ENCODE measurements around the gene GDPD4.

The GDPD4 gene

DNA sequence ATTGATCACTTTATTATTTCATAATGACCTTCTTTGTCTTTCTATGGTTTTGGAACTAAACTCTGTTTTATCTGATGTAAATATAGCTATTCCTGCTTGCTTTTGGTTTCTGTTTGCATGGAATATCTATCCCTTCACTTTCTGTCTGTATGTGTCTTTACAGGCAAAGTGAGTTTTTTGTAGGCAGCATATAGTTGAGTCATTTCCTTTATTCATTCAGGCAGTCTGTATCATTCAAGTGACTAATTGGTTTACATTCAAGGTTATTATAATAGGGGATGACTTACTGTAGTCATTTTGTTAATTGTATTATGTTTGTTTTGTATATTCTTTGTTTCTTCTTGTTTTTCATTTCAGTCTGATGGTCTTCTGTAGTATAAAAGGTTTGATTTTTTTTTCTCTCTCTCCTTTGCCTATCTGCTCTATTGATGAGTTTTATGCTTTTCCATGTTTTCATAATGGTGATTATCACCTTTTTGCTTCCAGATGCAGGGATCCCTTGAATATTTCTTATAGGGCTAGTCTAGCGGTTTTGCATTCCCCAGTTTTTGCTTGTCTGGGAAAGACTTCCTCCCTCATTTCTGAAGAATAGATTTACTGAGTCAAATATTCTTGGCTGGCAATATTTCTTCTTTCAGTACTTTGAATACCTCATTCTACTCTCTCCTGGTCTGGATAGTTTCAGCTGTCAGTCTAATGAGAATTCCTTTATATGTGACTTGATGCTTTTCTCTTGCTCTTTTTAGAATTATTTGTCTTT is 50.4 kb downstream of the GDPD4 start:
- Histone ChIP-seq H3K4me3 (ENCODE audit: low read depth in 1 of 2, low read length in 2 of 2) (no peak overlapping the region), H3K27ac (ENCODE audit: low read depth, low read length) (no peak overlapping the region), H3K4me1 (ENCODE audit: control insufficient read depth in 1 of 2, insufficient read depth in 2 of 2, low read length in 2 of 2) (peaks cover 17% of the 10 kb centered on the region in 2 donors), H3K9me3 (ENCODE audit: control insufficient read depth in 1 of 2, low read length in 2 of 2) (peaks cover 3 to 9% of the 10 kb centered on the region in 2 donors), H3K27me3 (ENCODE audit: control insufficient read depth in 1 of 2, insufficient read depth in 2 of 2, low read length in 2 of 2) (no peaks in the 10 kb centered on the region), H3K9ac (ENCODE audit: low read depth in 1 of 2, low read length in 2 of 2) (no peak overlapping the region), H3K36me3 (ENCODE audit: control insufficient read depth in 1 of 2, insufficient read depth in 2 of 2, low read length in 2 of 2) (no peaks in the 10 kb centered on the region)

DNA sequence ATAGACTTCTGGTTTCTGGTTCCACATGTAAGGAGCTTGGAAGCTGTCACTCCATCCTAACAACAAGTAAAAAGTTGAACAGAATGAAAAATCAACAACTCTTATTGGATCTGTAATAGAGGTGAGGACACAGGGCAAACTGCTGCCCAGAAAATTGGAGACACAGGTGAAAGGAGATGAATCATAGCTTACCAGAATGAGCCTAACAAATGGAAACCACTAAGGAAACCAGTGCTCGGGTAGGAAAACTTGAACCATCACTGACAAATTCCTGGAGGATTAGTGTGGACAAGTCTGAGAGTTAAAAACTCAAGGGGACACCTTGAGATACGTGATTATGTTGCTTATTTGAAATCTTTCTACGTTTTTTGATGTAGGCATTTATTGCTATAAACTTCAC is 52.1 kb downstream of the GDPD4 start:
- Histone ChIP-seq H3K9me3 (ENCODE audit: control insufficient read depth in 1 of 2, low read length in 2 of 2) (peaks cover 3 to 9% of the 10 kb centered on the region in 2 donors), H3K4me1 (ENCODE audit: control insufficient read depth in 1 of 2, insufficient read depth in 2 of 2, low read length in 2 of 2) (peaks cover 17% of the 10 kb centered on the region in 2 donors), H3K36me3 (ENCODE audit: control insufficient read depth in 1 of 2, insufficient read depth in 2 of 2, low read length in 2 of 2) (no peaks in the 10 kb centered on the region), H3K4me3 (ENCODE audit: low read depth in 1 of 2, low read length in 2 of 2) (no peak overlapping the region), H3K27ac (ENCODE audit: low read depth, low read length) (no peak overlapping the region), H3K9ac (ENCODE audit: low read depth in 1 of 2, low read length in 2 of 2) (no peak overlapping the region), H3K27me3 (ENCODE audit: control insufficient read depth in 1 of 2, insufficient read depth in 2 of 2, low read length in 2 of 2) (no peaks in the 10 kb centered on the region)

DNA sequence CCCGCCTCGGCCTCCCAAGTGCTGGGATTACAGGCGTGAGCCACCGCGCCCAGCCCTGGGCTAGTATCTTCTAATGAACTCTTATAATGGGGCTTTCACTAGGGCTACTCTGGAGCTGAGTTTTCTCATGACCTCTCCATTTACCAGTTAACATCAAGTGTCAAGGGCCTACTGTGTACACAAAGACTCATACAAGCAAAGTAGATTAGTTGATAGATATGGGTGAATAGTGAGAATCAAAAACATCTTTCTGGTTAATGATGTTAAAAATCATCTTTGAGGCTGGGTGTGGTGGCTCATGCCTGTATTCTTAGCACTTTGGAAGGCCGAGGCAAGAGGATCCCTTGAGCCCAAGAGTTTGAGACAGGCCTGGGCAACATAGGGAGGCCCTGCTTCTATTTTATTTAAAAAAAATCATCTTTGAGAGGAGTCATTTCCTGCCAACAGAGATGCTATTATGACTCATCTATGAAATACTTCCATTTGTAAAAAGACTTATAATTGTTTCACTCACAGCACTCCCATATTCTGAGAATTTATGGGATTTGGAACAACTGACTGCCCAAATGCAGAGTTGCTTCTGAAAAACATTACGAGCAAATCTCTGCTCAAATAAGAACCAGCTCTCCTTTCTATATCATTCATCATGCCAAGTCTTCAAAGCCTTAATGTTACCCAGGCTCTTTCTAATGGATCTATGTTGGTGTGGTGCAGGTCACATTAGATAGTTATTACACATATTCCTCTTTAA is 57.0 kb downstream of the GDPD4 start:
- H3K9ac ChIP-seq (ENCODE audit: low read depth in 1 of 2, low read length in 2 of 2) = no peak overlapping the region
- H3K27ac ChIP-seq (ENCODE audit: low read depth, low read length) = no peak overlapping the region
- H3K4me3 ChIP-seq (ENCODE audit: low read depth in 1 of 2, low read length in 2 of 2) = no peak overlapping the region
- no peaks in the 10 kb centered on the region for H3K9me3 ChIP-seq (ENCODE audit: control insufficient read depth in 1 of 2, low read length in 2 of 2)
- H3K27me3 ChIP-seq (ENCODE audit: control insufficient read depth in 1 of 2, insufficient read depth in 2 of 2, low read length in 2 of 2) = no peaks in the 10 kb centered on the region
- H3K4me1 ChIP-seq (ENCODE audit: control insufficient read depth in 1 of 2, insufficient read depth in 2 of 2, low read length in 2 of 2) = peaks cover 4 to 5% of the 10 kb centered on the region in 2 donors
- H3K36me3 ChIP-seq (ENCODE audit: control insufficient read depth in 1 of 2, insufficient read depth in 2 of 2, low read length in 2 of 2) = no peaks in the 10 kb centered on the region

DNA sequence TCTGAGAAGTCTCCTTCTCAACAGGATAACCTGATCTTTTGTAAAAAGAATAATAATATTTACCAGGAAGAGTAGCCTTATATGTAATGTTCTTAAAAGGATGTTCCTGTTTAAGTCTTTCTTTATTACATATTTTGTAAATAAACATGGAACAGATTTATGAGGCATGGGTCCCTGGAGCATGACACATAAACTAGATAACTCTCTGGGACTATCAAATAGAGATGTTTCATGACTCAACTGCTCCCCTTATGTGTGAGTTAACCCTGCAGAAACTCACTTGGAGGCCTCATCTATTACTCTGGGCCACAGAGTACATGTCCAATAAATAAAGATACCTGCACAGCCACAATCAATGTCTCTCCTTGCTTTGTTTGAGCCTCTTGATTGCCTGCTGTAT is 64.6 kb downstream of the GDPD4 start:
- H3K4me3 ChIP-seq (ENCODE audit: low read depth in 1 of 2, low read length in 2 of 2) = no peak overlapping the region
- no peak overlapping the region for H3K27ac ChIP-seq (ENCODE audit: low read depth, low read length)
- H3K9ac ChIP-seq (ENCODE audit: low read depth in 1 of 2, low read length in 2 of 2) = no peak overlapping the region

DNA sequence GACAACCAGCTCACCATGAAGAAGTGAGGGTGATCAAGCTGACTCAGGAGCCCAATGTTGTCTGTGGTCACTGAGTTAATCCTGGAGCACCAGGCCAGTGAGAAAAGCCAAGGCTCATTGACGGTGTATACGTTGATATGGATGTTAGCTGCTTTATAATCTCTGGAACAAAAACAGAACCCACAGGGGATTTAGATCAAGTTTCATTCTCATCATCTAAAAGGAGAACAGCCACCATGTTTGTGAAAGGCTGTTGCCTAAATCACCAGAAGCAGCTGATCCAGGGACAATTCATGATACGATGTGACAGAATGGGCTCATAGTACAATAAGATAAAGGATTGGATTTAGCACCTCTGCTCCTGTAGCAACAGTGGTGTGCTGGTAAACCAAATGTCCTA is 68.5 kb downstream of the GDPD4 start:
- Histone ChIP-seq H3K27me3 (ENCODE audit: control insufficient read depth in 1 of 2, insufficient read depth in 2 of 2, low read length in 2 of 2) (no peaks in the 10 kb centered on the region), H3K4me1 (ENCODE audit: control insufficient read depth in 1 of 2, insufficient read depth in 2 of 2, low read length in 2 of 2) (no peaks in the 10 kb centered on the region), H3K27ac (ENCODE audit: low read depth, low read length) (no peak overlapping the region), H3K4me3 (ENCODE audit: low read depth in 1 of 2, low read length in 2 of 2) (no peak overlapping the region), H3K36me3 (ENCODE audit: control insufficient read depth in 1 of 2, insufficient read depth in 2 of 2, low read length in 2 of 2) (no peaks in the 10 kb centered on the region), H3K9ac (ENCODE audit: low read depth in 1 of 2, low read length in 2 of 2) (no peak overlapping the region), H3K9me3 (ENCODE audit: control insufficient read depth in 1 of 2, low read length in 2 of 2) (no peaks in the 10 kb centered on the region)

More for the DNA sequence above, 64.6 kb downstream of the GDPD4 start:
- Histone ChIP-seq H3K27me3 (ENCODE audit: control insufficient read depth in 1 of 2, insufficient read depth in 2 of 2, low read length in 2 of 2) (no peaks in the 10 kb centered on the region), H3K4me1 (ENCODE audit: control insufficient read depth in 1 of 2, insufficient read depth in 2 of 2, low read length in 2 of 2) (no peaks in the 10 kb centered on the region), H3K9me3 (ENCODE audit: control insufficient read depth in 1 of 2, low read length in 2 of 2) (no peaks in the 10 kb centered on the region), H3K36me3 (ENCODE audit: control insufficient read depth in 1 of 2, insufficient read depth in 2 of 2, low read length in 2 of 2) (no peaks in the 10 kb centered on the region)

DNA sequence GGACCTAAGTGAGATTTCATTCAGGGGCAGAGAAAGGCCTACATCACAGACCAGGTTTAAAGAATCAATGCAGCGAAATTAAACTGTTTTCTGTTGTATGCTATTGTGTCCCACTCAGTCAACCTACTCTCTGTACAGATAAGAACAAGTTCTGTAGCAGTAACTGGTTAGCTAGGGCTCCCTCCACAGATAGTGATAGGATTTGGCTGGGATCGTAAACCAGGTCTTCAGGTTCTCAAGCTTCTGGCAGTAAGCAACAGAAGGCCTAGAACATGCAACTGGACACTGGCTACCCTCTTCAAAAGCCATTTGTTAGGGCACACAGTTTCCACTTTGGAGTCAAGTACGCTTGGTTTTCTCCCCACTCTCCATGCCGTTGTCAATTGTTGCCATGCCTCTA is 69.2 kb downstream of the GDPD4 start:
- no peak overlapping the region for H3K4me3 ChIP-seq (ENCODE audit: low read depth in 1 of 2, low read length in 2 of 2)
- H3K36me3 ChIP-seq (ENCODE audit: control insufficient read depth in 1 of 2, insufficient read depth in 2 of 2, low read length in 2 of 2) = no peaks in the 10 kb centered on the region
- H3K9me3 ChIP-seq (ENCODE audit: control insufficient read depth in 1 of 2, low read length in 2 of 2) = no peaks in the 10 kb centered on the region
- H3K4me1 ChIP-seq (ENCODE audit: control insufficient read depth in 1 of 2, insufficient read depth in 2 of 2, low read length in 2 of 2) = no peaks in the 10 kb centered on the region
- H3K27ac ChIP-seq (ENCODE audit: low read depth, low read length) = no peak overlapping the region
- no peak overlapping the region for H3K9ac ChIP-seq (ENCODE audit: low read depth in 1 of 2, low read length in 2 of 2)
- no peaks in the 10 kb centered on the region for H3K27me3 ChIP-seq (ENCODE audit: control insufficient read depth in 1 of 2, insufficient read depth in 2 of 2, low read length in 2 of 2)

DNA sequence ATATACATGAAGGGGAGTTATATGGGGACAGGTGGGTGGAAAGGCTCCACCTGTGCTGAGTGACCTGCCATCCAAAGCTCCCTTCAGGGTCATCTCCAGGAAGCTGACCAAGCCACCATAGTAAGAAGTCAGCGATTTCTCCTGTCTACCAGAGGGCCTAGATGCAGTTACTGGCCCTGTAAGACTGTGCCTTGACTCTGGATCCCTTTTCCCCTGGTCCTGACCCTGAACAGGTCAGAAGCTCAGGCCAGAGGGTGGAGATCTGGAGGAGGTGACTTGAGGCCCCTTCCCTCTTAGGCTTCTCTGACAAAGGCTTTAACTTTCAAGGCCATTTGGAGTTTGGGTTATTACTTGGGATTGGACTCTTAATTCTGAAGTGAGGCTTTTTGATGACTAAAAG is 69.7 kb downstream of the GDPD4 start:
- Histone ChIP-seq H3K27me3 (ENCODE audit: control insufficient read depth in 1 of 2, insufficient read depth in 2 of 2, low read length in 2 of 2) (no peaks in the 10 kb centered on the region), H3K4me1 (ENCODE audit: control insufficient read depth in 1 of 2, insufficient read depth in 2 of 2, low read length in 2 of 2) (no peaks in the 10 kb centered on the region), H3K27ac (ENCODE audit: low read depth, low read length) (no peak overlapping the region), H3K9ac (ENCODE audit: low read depth in 1 of 2, low read length in 2 of 2) (no peak overlapping the region), H3K9me3 (ENCODE audit: control insufficient read depth in 1 of 2, low read length in 2 of 2) (no peaks in the 10 kb centered on the region), H3K4me3 (ENCODE audit: low read depth in 1 of 2, low read length in 2 of 2) (no peak overlapping the region), H3K36me3 (ENCODE audit: control insufficient read depth in 1 of 2, insufficient read depth in 2 of 2, low read length in 2 of 2) (no peaks in the 10 kb centered on the region)

DNA sequence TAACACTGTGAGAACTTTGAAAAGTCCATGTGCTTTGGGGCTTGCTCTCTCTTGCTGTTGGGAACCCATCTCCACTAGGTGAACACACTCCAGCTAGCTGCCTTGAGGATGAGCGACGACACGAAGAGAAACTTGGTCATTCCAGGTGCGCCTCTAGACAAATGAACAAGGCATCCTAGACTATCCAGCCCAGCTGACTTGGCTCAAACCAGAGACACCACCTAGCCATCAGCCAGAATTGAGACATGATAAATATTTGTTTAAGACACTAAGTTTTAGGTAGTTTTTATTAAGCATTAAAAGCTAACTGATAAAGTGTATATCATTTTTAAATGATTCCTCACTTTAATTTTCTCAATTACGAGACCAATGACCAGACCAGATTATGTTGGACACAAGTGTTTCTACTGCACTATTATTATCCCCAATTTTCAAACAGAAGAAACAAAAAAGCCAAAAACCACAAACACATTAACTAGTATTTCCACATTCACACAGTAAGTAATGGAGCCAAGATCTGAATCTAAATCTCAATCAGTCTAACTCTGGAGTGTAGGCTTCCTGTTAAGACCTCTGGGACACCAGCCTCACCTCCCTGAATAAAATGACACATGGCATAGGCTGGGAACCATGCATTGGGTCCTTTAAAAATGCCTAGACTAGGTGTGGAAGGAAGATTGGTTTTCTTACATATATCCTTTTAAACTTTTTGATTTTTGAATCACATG is 70.4 kb downstream of the GDPD4 start:
- no peak overlapping the region for H3K9ac ChIP-seq (ENCODE audit: low read depth in 1 of 2, low read length in 2 of 2)
- no peaks in the 10 kb centered on the region for H3K36me3 ChIP-seq (ENCODE audit: control insufficient read depth in 1 of 2, insufficient read depth in 2 of 2, low read length in 2 of 2)
- no peaks in the 10 kb centered on the region for H3K4me1 ChIP-seq (ENCODE audit: control insufficient read depth in 1 of 2, insufficient read depth in 2 of 2, low read length in 2 of 2)
- H3K9me3 ChIP-seq (ENCODE audit: control insufficient read depth in 1 of 2, low read length in 2 of 2) = peaks cover 0 to 7% of the 10 kb centered on the region in 2 donors
- no peak overlapping the region for H3K4me3 ChIP-seq (ENCODE audit: low read depth in 1 of 2, low read length in 2 of 2)
- H3K27me3 ChIP-seq (ENCODE audit: control insufficient read depth in 1 of 2, insufficient read depth in 2 of 2, low read length in 2 of 2) = no peaks in the 10 kb centered on the region
- H3K27ac ChIP-seq (ENCODE audit: low read depth, low read length) = no peak overlapping the region

DNA sequence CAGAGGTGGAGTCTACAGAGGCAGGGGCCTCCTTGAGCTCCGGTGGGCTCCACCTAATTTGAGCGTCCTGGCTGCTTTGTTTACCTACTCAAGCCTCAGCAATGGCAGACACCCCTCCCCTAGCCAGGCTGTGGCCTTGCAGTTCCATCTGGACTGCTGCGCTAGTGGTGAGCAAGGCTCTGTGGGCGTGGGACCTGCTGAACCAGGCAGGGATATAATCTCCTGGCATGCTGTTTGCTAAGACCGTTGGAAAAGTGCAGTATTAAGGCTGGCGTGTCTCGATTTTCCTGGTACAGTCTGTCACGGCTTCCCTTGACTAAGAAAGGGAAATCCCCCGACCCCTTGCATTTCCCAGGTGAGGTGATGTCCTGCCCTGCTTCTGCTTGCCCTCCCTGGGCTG is 77.7 kb downstream of the GDPD4 start:
- Histone ChIP-seq H3K4me1 (ENCODE audit: control insufficient read depth in 1 of 2, insufficient read depth in 2 of 2, low read length in 2 of 2) (no peaks in the 10 kb centered on the region), H3K9ac (ENCODE audit: low read depth in 1 of 2, low read length in 2 of 2) (no peak overlapping the region), H3K9me3 (ENCODE audit: control insufficient read depth in 1 of 2, low read length in 2 of 2) (peaks cover 0 to 7% of the 10 kb centered on the region in 2 donors), H3K36me3 (ENCODE audit: control insufficient read depth in 1 of 2, insufficient read depth in 2 of 2, low read length in 2 of 2) (no peaks in the 10 kb centered on the region), H3K27ac (ENCODE audit: low read depth, low read length) (no peak overlapping the region), H3K27me3 (ENCODE audit: control insufficient read depth in 1 of 2, insufficient read depth in 2 of 2, low read length in 2 of 2) (no peaks in the 10 kb centered on the region), H3K4me3 (ENCODE audit: low read depth in 1 of 2, low read length in 2 of 2) (no peak overlapping the region)

DNA sequence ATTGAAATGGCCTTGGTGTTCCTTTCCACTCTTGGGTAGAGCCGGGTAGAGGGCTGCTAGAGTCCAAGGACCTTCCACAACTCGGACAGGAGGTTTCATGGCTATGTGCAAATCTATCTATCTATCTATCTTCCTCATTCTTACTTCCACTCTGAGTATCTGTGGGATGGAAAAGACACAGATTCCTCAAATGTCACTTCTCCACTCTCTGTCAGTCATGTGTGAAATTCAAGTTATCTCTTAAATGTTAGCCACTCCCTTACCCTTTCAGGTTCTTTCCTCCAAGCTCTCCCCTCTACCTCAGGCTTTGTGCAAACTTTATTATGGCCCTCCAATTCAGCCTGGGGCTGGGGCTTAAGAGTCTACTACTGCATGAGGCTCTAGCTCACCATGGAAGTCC is 84.3 kb downstream of the GDPD4 start:
- no peaks in the 10 kb centered on the region for H3K36me3 ChIP-seq (ENCODE audit: control insufficient read depth in 1 of 2, insufficient read depth in 2 of 2, low read length in 2 of 2)
- H3K9me3 ChIP-seq (ENCODE audit: control insufficient read depth in 1 of 2, low read length in 2 of 2) = no peaks in the 10 kb centered on the region
- H3K27me3 ChIP-seq (ENCODE audit: control insufficient read depth in 1 of 2, insufficient read depth in 2 of 2, low read length in 2 of 2) = no peaks in the 10 kb centered on the region
- no peaks in the 10 kb centered on the region for H3K4me1 ChIP-seq (ENCODE audit: control insufficient read depth in 1 of 2, insufficient read depth in 2 of 2, low read length in 2 of 2)
- no peak overlapping the region for H3K27ac ChIP-seq (ENCODE audit: low read depth, low read length)
- H3K9ac ChIP-seq (ENCODE audit: low read depth in 1 of 2, low read length in 2 of 2) = no peak overlapping the region
- H3K4me3 ChIP-seq (ENCODE audit: low read depth in 1 of 2, low read length in 2 of 2) = no peak overlapping the region

Measured in duodenal mucosa (tissue), 2 donors.